Adipose tissue (tissue), 3 donors: ENCODE results near the gene WASF3. TPM values are rescaled to one million over a fixed set of nuclear protein-coding genes. Genes with fewer than 3 reads are reported as not detected.

Source experiments
- H3K27ac ChIP-seq: one replicate; pipeline ENCODE4 v1.5.1; 2013; ENCODE audit warnings: low read depth, low read length
- WGBS, 3 donors: extraction: QIAGEN DNeasy Blood & Tissue Kit; methylation state at CpG; one replicate each; pipeline ENCODE4 v1.1.7; 2013; 5-methylcytosine and 5-hydroxymethylcytosine counted together
- polyA plus RNA-seq, 3 donors: library from polyadenylated mRNA; stranded (reverse); fragments of 200-250 nt; gene quantifications; one replicate each; pipeline ENCODE4 v1.2.3, GENCODE V29; 2013
- donor health status: healthy with polysubstance abuse.
- donor health status: Bipolar disorder and iron deficiency.
- donor health status: healthy.

Gene WASF3
- polyA plus RNA-seq, 3 donors, result 3.8 to 45.7 (median 17.8) TPM

DNA sequence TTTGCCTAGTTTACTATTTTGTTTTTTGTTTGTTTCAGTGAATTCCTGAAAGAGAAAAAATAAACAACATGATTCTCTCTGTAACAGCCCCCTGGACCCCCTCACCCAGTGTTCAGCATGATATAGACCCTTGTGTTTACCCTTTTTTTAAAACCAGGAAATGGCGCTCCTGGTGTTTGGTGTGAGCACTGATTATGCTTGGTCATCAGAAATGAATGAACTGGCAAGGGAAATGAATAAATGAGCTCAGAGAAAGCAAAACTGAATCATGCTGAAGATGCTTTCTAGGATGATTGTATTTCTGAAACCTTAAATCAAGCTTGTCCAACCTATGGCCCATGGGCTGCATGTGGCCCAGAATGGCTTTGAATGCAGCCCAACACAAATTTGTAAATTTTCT, 22.1 kb downstream of the WASF3 start:
- no peak overlapping the region for H3K27ac ChIP-seq
- 94 to 98% (median 97%) methylated on average over 1 of the region's 1 CpG for WGBS, 3 donors

DNA sequence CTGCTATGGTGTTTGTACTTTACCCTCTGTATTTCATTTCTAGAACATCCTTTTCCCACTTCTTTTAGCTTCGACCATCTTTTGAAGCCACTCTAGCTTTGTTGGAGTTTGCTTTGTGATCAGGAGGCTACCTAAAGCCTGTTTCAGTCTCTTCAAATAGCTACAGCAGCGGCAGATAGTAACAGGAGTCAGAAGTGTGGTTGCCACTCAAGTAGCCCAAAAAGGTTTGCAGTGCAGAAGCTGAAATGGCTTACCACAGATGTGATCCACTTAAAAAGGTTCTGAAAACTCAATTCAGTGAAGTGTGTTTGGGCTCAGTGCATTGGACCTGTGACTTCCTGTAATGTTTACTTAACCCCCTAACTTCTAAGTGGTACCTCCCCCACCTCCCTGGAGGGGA, 26.2 kb downstream of the WASF3 start:
- 77 to 81% (median 78%) methylated on average over 2 of the region's 2 CpGs for WGBS, 3 donors
- no peak overlapping the region for H3K27ac ChIP-seq

DNA sequence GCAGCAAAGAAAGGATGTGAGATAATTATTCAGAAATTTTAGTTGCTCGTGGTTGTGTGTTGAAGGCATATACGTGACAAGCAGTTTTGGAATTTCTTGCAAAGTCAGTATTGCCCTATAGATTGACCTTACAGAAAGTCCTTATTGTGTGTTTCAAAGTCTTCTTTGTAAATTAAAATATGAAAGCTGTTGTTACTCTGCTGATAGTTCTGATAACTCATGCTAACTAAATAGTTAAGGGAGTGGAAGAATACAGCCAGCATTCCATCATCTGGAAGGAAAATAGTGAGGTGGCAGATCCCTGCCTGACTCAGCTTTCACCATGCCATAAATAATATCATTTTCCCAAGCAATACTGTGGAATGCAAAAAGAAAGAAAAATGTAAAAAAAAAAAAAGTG, 27.2 kb downstream of the WASF3 start:
- no peak overlapping the region for H3K27ac ChIP-seq
- WGBS, 3 donors, result 68 to 83% (median 70%) methylated on average over 2 of the region's 2 CpGs

DNA sequence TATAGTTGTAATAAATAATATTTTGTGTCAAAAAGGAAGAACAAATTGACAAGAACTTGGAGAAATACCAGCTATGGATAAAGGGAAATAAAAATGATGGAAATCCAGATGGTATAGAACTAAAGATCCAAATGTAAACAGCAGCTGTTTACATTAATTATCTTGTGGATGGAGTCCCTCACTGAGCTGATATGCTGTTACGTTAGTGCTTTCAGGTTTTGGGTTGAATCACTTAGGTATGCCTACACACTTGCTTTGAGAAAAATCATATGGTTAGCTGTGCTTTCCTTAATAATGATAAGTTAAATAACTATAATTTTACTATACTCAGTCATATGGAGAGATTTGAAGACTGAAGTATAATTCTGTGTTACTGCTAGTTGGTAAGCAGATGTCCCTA, 27.7 kb downstream of the WASF3 start:
- WGBS, 3 donors, result 41 to 83% (median 77%) methylated on average over 1 of the region's 1 CpG
- no peak overlapping the region for H3K27ac ChIP-seq

DNA sequence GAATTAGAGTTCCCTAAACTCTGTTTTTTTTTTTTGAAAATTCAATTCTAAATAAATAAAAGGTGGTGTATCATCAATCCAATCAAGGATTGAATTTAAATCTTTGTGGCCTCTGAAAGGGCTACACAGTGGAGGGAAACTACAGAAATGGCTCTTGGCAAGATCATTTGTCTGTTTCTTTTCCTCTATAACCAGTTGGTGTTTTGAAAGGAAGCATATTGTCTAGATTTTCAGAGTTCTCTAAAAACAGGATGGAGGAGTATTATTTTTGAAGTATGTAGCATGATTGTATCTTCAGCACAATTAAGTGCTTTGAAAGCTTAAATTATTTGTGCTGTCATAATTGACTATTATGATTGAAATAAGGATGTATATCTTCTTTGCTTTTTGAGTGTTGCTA, 29.8 kb downstream of the WASF3 start:
- no peak overlapping the region for H3K27ac ChIP-seq

- no peak overlapping the region for H3K27ac ChIP-seq
These were observed 31.7 kb downstream of the WASF3 start for GRCh38 chr13:26589226-26589625.

GRCh38 chr13:26589754-26590153, 32.3 kb downstream of the WASF3 start:
- WGBS, 3 donors, result 27 to 69% (median 33%) methylated on average over 1 of the region's 1 CpG
- no peak overlapping the region for H3K27ac ChIP-seq

More at GRCh38 chr13:26589226-26589625, 31.7 kb downstream of the WASF3 start:
- 78 to 97% (median 87%) methylated on average over 1 of the region's 1 CpG for WGBS, 3 donors

- H3K27ac ChIP-seq, result no peak overlapping the region
- 78 to 89% (median 86%) methylated on average over 2 of the region's 2 CpGs for WGBS, 3 donors
These were observed 32.9 kb downstream of the WASF3 start for GRCh38 chr13:26590379-26590778.

DNA sequence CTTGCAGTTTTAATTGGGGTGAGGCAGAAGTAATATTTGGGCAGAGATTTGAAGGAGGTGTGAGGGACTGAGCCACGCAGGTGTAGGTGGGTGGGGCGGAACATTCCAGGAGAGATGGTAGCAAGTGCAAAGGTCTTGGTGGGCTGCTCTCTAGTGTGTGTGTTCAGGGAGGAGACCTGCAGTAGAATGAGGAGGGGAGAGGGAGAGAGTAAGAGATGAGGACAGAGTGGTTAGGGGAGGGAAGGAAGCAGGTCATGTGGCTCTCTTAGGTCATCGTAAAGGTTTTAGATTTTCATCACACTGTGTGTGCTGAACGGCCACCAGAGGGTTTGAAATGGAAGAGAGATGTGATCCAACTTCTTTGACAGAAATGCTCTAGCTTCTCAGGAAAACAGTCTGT, 33.5 kb downstream of the WASF3 start:
- H3K27ac ChIP-seq, result no peak overlapping the region
- 54 to 67% (median 61%) methylated on average over 4 of the region's 4 CpGs for WGBS, 3 donors

DNA sequence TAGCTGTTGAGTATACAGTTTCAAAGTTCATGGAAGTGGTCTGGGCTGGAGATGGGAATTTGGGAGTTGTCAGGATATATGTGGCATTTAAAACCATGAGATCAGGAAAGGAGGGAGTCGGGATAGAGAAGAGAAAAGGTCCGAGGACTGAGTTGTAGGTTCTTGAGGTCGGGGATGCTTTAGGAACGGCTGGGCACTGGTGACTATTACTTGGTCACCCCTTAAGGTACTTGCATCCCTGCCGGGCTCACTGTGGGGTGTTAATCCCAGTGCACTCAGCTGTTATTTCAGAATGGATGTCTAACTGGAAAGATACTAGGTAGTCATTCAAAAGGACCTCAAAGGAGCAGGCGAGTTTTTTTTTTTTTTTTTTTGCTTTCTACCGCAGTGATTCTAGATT, 34.2 kb downstream of the WASF3 start:
- H3K27ac ChIP-seq, result no peak overlapping the region
- WGBS, 3 donors, result 87 to 90% (median 88%) methylated on average over 7 of the region's 7 CpGs

DNA sequence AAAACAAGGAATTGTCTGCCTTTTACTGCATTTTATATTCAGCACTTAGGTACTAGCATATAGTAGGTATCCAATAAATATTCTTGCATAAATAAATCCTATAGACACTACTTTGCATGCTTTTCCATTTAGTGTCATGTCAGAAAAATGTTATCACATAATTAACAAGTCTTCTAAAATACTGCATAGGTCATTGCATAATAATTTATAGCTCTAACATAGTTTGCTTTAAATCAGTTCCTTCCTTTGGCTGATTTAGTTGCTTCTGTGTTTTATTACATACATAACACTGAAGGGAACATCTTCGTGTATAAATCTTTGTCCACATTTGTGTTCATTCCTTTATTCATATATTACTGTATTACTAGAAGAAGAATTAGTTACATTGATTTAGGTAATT, 36.2 kb downstream of the WASF3 start:
- no peak overlapping the region for H3K27ac ChIP-seq
- WGBS, 3 donors, result 76 to 96% (median 84%) methylated on average over 1 of the region's 1 CpG

GRCh38 chr13:26594363-26594762, 36.9 kb downstream of the WASF3 start:
- WGBS, 3 donors, result 82 to 85% (median 85%) methylated on average over 8 of the region's 8 CpGs
- no peak overlapping the region for H3K27ac ChIP-seq

- no peak overlapping the region for H3K27ac ChIP-seq
- 91 to 95% (median 94%) methylated on average over 2 of the region's 2 CpGs for WGBS, 3 donors
These were observed 39.0 kb downstream of the WASF3 start for GRCh38 chr13:26596458-26596857.

DNA sequence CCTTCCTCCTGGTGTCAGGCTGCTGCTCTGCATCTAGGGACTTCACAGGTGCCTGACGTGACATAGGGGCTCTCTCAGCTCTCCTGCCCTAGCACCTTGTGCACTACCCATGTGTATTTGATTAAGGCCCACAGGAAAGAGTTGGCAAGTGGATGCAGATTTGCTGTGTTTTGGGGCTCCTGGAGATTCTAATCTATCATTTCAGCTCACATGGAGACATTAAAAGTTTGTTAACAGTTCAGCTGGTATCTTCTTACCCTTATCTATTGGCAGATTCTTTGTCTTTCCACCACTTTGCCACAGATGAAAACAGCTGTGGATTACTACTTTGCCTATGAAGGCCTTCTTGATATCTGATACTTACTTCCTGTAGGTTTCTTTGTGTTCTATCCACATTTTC, 41.9 kb downstream of the WASF3 start:
- WGBS, 3 donors, result 90 to 96% (median 94%) methylated on average over 1 of the region's 1 CpG
- no peak overlapping the region for H3K27ac ChIP-seq

GRCh38 chr13:26599860-26600259, 42.4 kb downstream of the WASF3 start:
- WGBS, 3 donors, result 79 to 88% (median 82%) methylated on average over 1 of the region's 1 CpG
- no peak overlapping the region for H3K27ac ChIP-seq

DNA sequence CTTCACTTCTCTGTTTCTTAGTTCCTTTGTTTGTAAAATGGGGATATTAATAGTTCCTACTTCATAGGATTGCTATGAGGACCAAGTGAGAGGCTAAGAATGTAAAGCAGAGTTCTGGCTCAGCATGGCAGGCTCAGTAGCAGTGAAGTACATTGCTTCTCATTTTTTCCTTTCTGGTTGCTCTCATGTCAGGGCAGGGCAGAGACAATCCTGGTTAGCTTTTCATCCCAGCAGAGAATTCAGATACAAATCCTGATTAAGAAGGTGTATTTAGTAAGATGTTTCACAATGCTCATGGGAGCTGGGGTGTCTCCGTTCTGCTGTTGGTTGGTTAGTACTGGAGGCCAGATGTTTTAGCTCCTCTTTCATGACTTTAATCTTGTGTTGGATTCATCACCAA, 42.9 kb downstream of the WASF3 start:
- H3K27ac ChIP-seq, result no peak overlapping the region
- WGBS, 3 donors, result 75 to 93% (median 82%) methylated on average over 1 of the region's 1 CpG

DNA sequence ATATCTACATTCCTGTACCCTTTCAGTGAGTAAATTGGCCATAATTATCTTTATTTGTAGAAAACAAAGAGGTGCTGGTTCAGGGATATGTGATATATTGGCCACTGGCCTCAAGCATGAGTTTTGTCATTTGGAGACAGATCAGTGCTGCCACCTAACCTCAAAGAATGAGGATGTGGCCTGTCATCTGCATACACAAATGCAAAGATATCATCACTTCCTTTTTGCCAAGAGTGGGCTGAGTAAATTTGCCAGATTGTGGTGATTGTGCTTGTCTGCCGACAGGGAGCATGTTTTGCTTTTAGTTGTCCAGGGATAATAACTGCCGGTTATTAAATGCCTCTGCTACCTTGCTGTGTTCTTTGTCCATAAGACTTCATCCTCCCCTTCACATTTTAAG, 44.2 kb downstream of the WASF3 start:
- 22 to 66% (median 23%) methylated on average over 2 of the region's 2 CpGs for WGBS, 3 donors
- no peak overlapping the region for H3K27ac ChIP-seq

DNA sequence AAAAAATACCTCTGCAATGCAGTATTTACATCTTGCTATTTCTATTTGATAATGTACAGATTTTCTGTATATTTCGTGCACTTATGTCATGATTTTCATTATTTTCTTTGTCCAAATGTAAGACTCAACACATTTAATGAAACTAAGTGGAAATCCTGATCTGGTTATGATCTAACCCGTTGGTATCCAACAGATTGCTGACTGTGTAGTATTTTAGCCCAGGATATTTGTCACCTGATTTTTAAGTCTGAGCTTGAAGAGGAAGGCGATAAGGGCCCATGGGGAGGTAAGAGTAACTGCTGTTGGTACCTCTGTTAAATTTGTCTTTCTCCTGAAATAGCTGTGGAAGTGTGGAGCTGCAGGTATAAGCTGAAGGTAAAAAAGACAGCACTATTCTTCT, 45.3 kb downstream of the WASF3 start:
- no peak overlapping the region for H3K27ac ChIP-seq
- WGBS, 3 donors, result 82 to 90% (median 83%) methylated on average over 3 of the region's 3 CpGs

DNA sequence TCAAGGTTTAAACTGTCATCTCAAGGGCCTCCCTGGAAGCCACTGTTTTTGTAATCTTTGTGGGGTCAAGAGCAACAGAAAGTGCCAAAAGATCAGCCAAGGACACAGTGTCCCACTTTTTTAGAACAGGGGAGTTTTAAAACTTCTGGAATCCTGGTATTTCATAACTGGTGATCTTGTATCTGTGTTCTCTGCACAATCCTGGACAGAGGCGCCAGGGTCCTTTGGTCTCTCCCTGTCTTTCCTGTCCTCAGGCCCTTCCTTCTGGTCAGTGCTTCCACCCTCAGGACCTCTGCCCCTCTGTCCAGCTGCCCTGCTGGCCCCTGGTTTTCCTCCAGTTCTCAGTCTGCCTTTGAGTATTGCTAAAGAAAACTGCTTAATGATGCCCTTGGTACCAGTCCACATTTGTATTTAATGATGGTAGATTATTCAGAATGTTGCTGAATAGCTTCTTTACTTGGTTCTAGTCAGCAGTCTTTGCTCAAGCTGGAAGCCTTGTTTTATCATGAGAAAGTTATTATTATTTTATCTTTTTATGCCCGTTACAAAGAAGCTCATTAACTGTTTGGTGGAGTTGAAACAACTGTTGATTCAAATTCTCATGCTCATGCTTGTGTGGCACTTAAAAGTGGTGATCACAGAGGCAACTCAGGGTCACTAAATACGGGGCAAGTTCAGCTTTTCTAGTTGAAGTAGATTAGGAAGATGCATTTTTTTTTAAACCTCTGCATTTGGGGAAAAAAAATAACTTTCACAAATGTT, 47.5 kb downstream of the WASF3 start:
- WGBS, 3 donors, result 57 to 65% (median 61%) methylated on average over 3 of the region's 3 CpGs
- H3K27ac ChIP-seq, result no peak overlapping the region

DNA sequence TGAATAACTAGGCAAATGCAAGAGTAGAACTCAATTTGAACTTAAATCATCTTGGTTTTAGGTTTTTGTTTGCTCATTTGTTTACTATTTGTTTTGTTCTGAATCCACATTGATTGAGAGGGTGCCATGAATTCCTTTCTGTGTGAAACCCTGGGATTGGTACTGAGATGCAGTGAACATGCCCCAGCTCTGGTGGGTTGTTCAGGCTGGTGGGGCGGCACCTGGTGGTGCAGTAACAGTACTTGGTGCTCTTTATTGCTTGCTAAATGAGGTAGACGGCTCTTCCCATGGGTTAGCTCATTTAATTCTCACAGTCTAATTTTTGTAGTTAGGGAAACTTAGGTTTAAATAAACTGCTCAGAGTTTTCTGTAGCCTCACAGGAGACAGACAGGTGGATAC, 48.4 kb downstream of the WASF3 start:
- no peak overlapping the region for H3K27ac ChIP-seq
- 93 to 95% (median 93%) methylated on average over 2 of the region's 2 CpGs for WGBS, 3 donors

DNA sequence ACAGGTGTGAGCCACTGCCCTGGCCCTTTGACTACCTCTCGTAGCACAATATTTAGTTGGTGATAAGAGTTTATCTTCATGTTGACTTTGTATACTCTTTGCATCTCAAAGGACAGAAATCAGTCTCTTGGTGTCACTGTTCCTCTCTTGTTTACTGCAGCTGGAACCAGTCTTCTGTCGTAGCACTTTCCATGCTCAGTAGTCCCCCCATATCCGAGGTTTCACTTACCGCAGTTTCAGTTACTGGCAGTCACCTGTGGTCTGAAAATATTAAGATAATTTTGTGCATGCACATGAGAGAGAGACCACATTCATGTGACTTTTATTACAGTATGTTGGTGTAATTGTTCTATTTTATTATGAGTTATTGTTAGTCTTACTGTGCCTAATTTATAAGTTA, 49.1 kb downstream of the WASF3 start:
- H3K27ac ChIP-seq, result no peak overlapping the region
- 50 to 78% (median 57%) methylated on average over 4 of the region's 4 CpGs for WGBS, 3 donors
